Endodermal cell (in vitro differentiated cells): ENCODE measurements around the gene DLGAP5. TPM values are rescaled to one million over a fixed set of nuclear protein-coding genes. Genes with fewer than 3 reads are reported as not detected.
A peak's percentile ranks its signal among the peaks of the same experiment; 100 is the strongest.

Experiments
- DNase-seq: peaks from one replicate; pipeline ENCODE4 v3.0.0-alpha.2; 2017
- H3K27ac ChIP-seq: 2 replicates; pipeline ENCODE4 v1.5.1; 2013; ENCODE audit warnings: mild to moderate bottlenecking, low read depth, low read length, moderate library complexity
- H3K27me3 ChIP-seq: 2 replicates; pipeline ENCODE4 v1.6.1; 2013; ENCODE audit warnings: mild to moderate bottlenecking, low read length, moderate library complexity; ENCODE audit not compliant: insufficient read depth, control insufficient read depth, poor library complexity, severe bottlenecking
- H3K36me3 ChIP-seq: 2 replicates; pipeline ENCODE4 v1.7.0; 2013; ENCODE audit warnings: mild to moderate bottlenecking, low read length, moderate library complexity; ENCODE audit not compliant: control insufficient read depth, insufficient read depth
- H3K4me1 ChIP-seq: one replicate; pipeline ENCODE4 v1.7.0; 2013; ENCODE audit warnings: low read length; ENCODE audit not compliant: control insufficient read depth, insufficient read depth
- H3K4me3 ChIP-seq: 2 replicates; pipeline ENCODE4 v1.5.1; 2013; ENCODE audit warnings: mild to moderate bottlenecking, low read length, moderate library complexity
- H3K9ac ChIP-seq: 2 replicates; pipeline ENCODE4 v1.6.1; 2013; ENCODE audit warnings: mild to moderate bottlenecking, low read length, moderate library complexity; ENCODE audit not compliant: poor library complexity, severe bottlenecking; ENCODE audit errors: extremely low read depth
- H3K9me3 ChIP-seq: 2 replicates; pipeline ENCODE4 v1.6.1; 2013; ENCODE audit warnings: mild to moderate bottlenecking, low read length, moderate library complexity; ENCODE audit not compliant: control insufficient read depth
- H3K27ac Mint-ChIP-seq: 2 replicates; pipeline ENCODE4 v1.8.0; 2020; ENCODE audit warnings: mixed read lengths
- H3K27me3 Mint-ChIP-seq: 2 replicates; pipeline ENCODE4 v1.8.0; 2021; ENCODE audit warnings: mild to moderate bottlenecking, mixed read lengths; ENCODE audit not compliant: insufficient read depth
- H3K36me3 Mint-ChIP-seq: 2 replicates; pipeline ENCODE4 v1.8.0; 2020; ENCODE audit warnings: low read depth, mixed read lengths
- H3K4me1 Mint-ChIP-seq: 2 replicates; pipeline ENCODE4 v1.8.0; 2020; ENCODE audit warnings: mixed read lengths
- H3K4me3 Mint-ChIP-seq: 2 replicates; pipeline ENCODE4 v1.8.0; 2020; ENCODE audit warnings: mild to moderate bottlenecking, moderate library complexity, mixed read lengths
- H3K9me3 Mint-ChIP-seq: 2 replicates; pipeline ENCODE4 v1.8.0; 2020; ENCODE audit warnings: mild to moderate bottlenecking, mixed read lengths
- CTCF ChIP-seq: fragments of 200-600 bp; sonication (generic); conservative IDR thresholded peaks from 2 replicates; pipeline ENCODE4 v1.5.0; 2021; ENCODE audit warnings: antibody characterized with exemption, mild to moderate bottlenecking
- WGBS, 2 experiments: methylation state at CpG; one replicate each; pipeline versions ENCODE4 v1.1.5 to v1.1.7; 2013; ENCODE audit warnings: missing lambda C conversion rate in 2 of 2, mixed read lengths in 1 of 2; ENCODE audit not compliant: insufficient coverage in 1 of 2, insufficient read length in 1 of 2; 5-methylcytosine and 5-hydroxymethylcytosine counted together
- long read RNA-seq, 4 experiments: library from polyadenylated mRNA in 2 of 4; library from RNA in 1 of 4; library from capped mRNA in 1 of 4; stranded (forward) in 3 of 4; unstranded in 1 of 4; transcript quantifications; one replicate each; pipeline ENCODE4 v2.0.0, GENCODE V29; 2020 to 2021; ENCODE audit warnings: inconsistent platforms in 1 of 4
- polyA plus RNA-seq, 2 experiments: library from polyadenylated mRNA; stranded (reverse); fragments of 50-300 nt; gene quantifications; one replicate each; pipeline ENCODE4 v1.2.3, GENCODE V29; 2013
- total RNA-seq, 2 donors: library from RNA; stranded (reverse); fragmentation: NEBNext Ultra II Directional in 1 of 2; extraction: Animal tissue kit (Norgen Biotek cat#: 25700) in 1 of 2; gene quantifications; 2 replicates in 1 of 2; 3 replicates in 1 of 2; pipeline ENCODE4 v1.2.1, GENCODE V29; 2021

The DLGAP5 gene
- 100 to 1,000 TPM in 1 of 2 donors, 10 to 100 TPM in 1; 71.1 to 112 TPM for total RNA-seq
- polyA plus RNA-seq (2013, experiment 1 of 2), result 89.9 TPM
- 99.2 TPM for polyA plus RNA-seq (2013, experiment 2 of 2)
- long read RNA-seq, experiment 1, transcript DLGAP5-201 (19 exons, 2,973 nt), result major isoform, 15 of 53 reads
- long read RNA-seq, experiment 1, partial matches to known transcripts, result 22 of 53 reads
- long read RNA-seq, experiment 1, other reads (novel, unspliced or antisense), result 13 of 53 reads
- long read RNA-seq, experiment 2, transcript DLGAP5-202 (20 exons, 2,954 nt), result minor isoform, 35 of 210 reads
- long read RNA-seq, experiment 2, transcript DLGAP5-201 (19 exons, 2,973 nt), result major isoform, 136 of 210 reads
- long read RNA-seq, experiment 2, partial matches to known transcripts, result 17 of 210 reads
- long read RNA-seq, experiment 2, other reads (novel, unspliced or antisense), result 22 of 210 reads
- long read RNA-seq, experiment 3, transcript DLGAP5-201 (19 exons, 2,973 nt), result major isoform, 399 of 625 reads
- long read RNA-seq, experiment 3, transcript DLGAP5-202 (20 exons, 2,954 nt), result minor isoform, 71 of 625 reads
- long read RNA-seq, experiment 3, partial matches to known transcripts, result 88 of 625 reads
- long read RNA-seq, experiment 3, other reads (novel, unspliced or antisense), result 67 of 625 reads
- long read RNA-seq, experiment 4, transcript DLGAP5-201 (19 exons, 2,973 nt), result major isoform, 33 of 72 reads
- long read RNA-seq, experiment 4, transcript DLGAP5-202 (20 exons, 2,954 nt), result minor isoform, 8 of 72 reads
- long read RNA-seq, experiment 4, partial matches to known transcripts, result 28 of 72 reads
- long read RNA-seq, experiment 4, other reads (novel, unspliced or antisense), result 3 of 72 reads

DNA sequence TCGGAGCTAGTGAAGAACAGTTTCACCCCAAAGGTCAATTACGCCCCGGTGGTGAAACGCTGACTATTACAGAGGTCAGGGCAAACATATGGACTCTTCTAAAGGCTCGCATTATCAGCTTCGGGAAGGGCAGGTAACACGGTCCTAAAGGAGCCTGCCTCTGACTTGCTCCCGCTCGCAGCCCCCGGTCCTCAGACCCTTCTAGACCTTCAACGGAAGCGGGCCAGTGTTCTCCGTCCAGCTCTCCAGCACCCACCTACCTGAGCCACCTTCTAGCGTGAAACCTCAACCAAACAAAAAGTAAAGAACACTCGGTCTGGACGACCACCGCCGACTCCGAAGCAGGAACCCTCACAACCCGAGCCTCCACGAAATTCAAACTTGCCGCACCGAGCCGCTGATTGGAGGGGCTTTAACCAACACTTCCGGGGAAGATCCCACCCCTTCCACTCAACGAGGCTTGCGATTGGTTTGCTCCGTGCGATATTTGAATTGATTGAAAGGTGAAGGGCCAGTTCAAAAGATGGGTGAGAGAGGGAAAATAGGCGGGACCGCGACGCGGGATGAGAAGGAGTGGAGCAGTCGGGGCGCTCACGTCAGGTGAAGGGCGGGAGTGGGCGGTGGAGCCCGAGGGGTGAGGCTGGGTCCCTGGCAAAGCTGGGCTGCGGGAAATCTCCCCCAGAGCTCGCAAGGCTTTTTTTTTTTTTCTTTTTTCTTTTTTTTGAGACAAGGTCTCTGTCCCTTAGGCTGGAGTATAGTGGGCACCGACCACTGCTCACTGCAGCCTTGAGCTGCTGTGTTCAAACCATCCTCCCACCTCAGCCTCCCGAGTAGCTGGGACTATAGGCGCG lies at the start of gene DLGAP5:
DLGAP5 (minus strand) TSS at position 383 of the 851 bp plus-strand sequence. CDS start 2,406 bp downstream, outside the sequence.
- peak; percentile 98 for DNase-seq
- Mint-ChIP-seq H3K9me3 (peaks cover 3% of the 10 kb centered on the region), H3K4me3 (peak within 1 kb of the TSS; percentile 96), H3K36me3 (peaks cover 6% of the 10 kb centered on the region), H3K27ac (peak within 1 kb of the TSS; percentile 99), H3K4me1 (peaks cover 22% of the 10 kb centered on the region), H3K27me3 (no peaks in the 10 kb centered on the region)
- 5 to 14% methylated on average over 10 to 46 of the region's 46 CpGs for WGBS, 2 experiments
- no peaks in the 10 kb centered on the region for H3K4me1 ChIP-seq
- H3K36me3 ChIP-seq, result peaks cover 3% of the 10 kb centered on the region
- peaks cover 8% of the 10 kb centered on the region for H3K9me3 ChIP-seq
- H3K9ac ChIP-seq, result peak within 1 kb of the TSS; percentile 61
- H3K27ac ChIP-seq, result peak within 1 kb of the TSS; percentile 70
- no peak for TF ChIP-seq CTCF
- H3K27me3 ChIP-seq, result no peaks in the 10 kb centered on the region
- peak within 1 kb of the TSS; percentile 97 for H3K4me3 ChIP-seq

GRCh38 chr14:55240526-55241178 lies 49.3 kb upstream of the DLGAP5 start:
- Histone ChIP-seq H3K36me3 (no peaks in the 10 kb centered on the region), H3K9ac (no peak overlapping the region), H3K27ac (no peak overlapping the region), H3K9me3 (no peaks in the 10 kb centered on the region), H3K4me1 (no peaks in the 10 kb centered on the region), H3K27me3 (peaks cover 34% of the 10 kb centered on the region), H3K4me3 (no peak overlapping the region)
- Mint-ChIP-seq H3K27ac (no peak overlapping the region), H3K9me3 (no peaks in the 10 kb centered on the region), H3K4me3 (no peak overlapping the region), H3K36me3 (no peaks in the 10 kb centered on the region), H3K4me1 (peaks cover 3% of the 10 kb centered on the region), H3K27me3 (peaks cover 40% of the 10 kb centered on the region)
- WGBS, 2 experiments, result 54 to 74% methylated on average over 6 to 30 of the region's 33 CpGs
- TF ChIP-seq CTCF, result peak; percentile 29
- DNase-seq, result peak; percentile 85
